Neural cell (in vitro differentiated cells): Measurements from ENCODE around the gene ATP11A. TPM values are rescaled to one million over a fixed set of nuclear protein-coding genes. Genes with fewer than 3 reads are reported as not detected.

Experiments used
- H2AFZ ChIP-seq: fragments of 200-600, 300-800 bp; sonication (generic), shearing (Covaris generic); 2 replicates; pipeline ENCODE4 v1.6.0; 2014; ENCODE audit warnings: low read depth, mild to moderate bottlenecking, antibody characterized with exemption, low read length, moderate library complexity
- H3F3A ChIP-seq: fragments of 200-600 bp; shearing (Covaris generic); 2 replicates; pipeline ENCODE4 v1.6.1; 2016; ENCODE audit warnings: mild to moderate bottlenecking, moderate library complexity, mixed read lengths, antibody characterized with exemption, low read length; ENCODE audit not compliant: insufficient read depth, poor library complexity, severe bottlenecking
- H3K27ac ChIP-seq: fragments of 200-600, 300-800 bp; sonication (generic), shearing (Covaris generic); 2 replicates; pipeline ENCODE4 v1.5.1; 2014; ENCODE audit warnings: mild to moderate bottlenecking, low read length, moderate library complexity
- H3K27me3 ChIP-seq: fragments of 300-800, 200-600 bp; sonication (generic), shearing (Covaris generic); 2 replicates; pipeline ENCODE4 v1.6.0; 2014; ENCODE audit warnings: mild to moderate bottlenecking, low read depth, low read length, moderate library complexity; ENCODE audit not compliant: insufficient read depth
- H3K36me3 ChIP-seq: fragments of 300-800, 200-600 bp; sonication (generic), shearing (Covaris generic); 2 replicates; pipeline ENCODE4 v1.5.1; 2014; ENCODE audit warnings: mild to moderate bottlenecking, antibody characterized with exemption, low read length, moderate library complexity; ENCODE audit not compliant: insufficient read depth
- H3K4me2 ChIP-seq: fragments of 300-800, 200-600 bp; sonication (generic), shearing (Covaris generic); 2 replicates; pipeline ENCODE4 v1.6.0; 2014; ENCODE audit warnings: mild to moderate bottlenecking, low read length
- H3K4me3 ChIP-seq: fragments of 300-800, 200-600 bp; sonication (generic), shearing (Covaris generic); 2 replicates; pipeline ENCODE4 v1.5.1; 2014; ENCODE audit warnings: mild to moderate bottlenecking, low read length, moderate library complexity
- H3K79me2 ChIP-seq: fragments of 200-600 bp; shearing (Covaris generic); replicated peaks from 2 replicates; pipeline ENCODE4 v1.6.0; 2014; ENCODE audit warnings: mild to moderate bottlenecking, low read length, moderate library complexity; ENCODE audit not compliant: insufficient read depth
- H3K9ac ChIP-seq: fragments of 300-800, 200-600 bp; sonication (generic), shearing (Covaris generic); 2 replicates; pipeline ENCODE4 v1.6.1; 2016; ENCODE audit warnings: mild to moderate bottlenecking, low read length, mixed read lengths
- H3K9me2 ChIP-seq: fragments of 200-600 bp; shearing (Covaris generic); 2 replicates; pipeline ENCODE4 v1.6.1; 2016; ENCODE audit warnings: mild to moderate bottlenecking, low read length, mixed read lengths; ENCODE audit not compliant: insufficient read depth
- H3K9me3 ChIP-seq: fragments of 200-600, 300-800 bp; sonication (generic), shearing (Covaris generic); 2 replicates; pipeline ENCODE4 v1.6.1; 2016; ENCODE audit warnings: mild to moderate bottlenecking, mixed run types, low read length, moderate library complexity, mixed read lengths
- H4K20me1 ChIP-seq: fragments of 200-600 bp; shearing (Covaris generic); 2 replicates; pipeline ENCODE4 v1.6.1; 2016; ENCODE audit warnings: mild to moderate bottlenecking, mixed run types; ENCODE audit not compliant: insufficient read depth
- CTCF ChIP-seq: fragments of 450-650 bp; IDR thresholded peaks from 2 replicates; pipeline ENCODE4 v1.5.1; 2014; ENCODE audit warnings: antibody characterized with exemption, mild to moderate bottlenecking, moderate library complexity; ENCODE audit not compliant: poor library complexity, severe bottlenecking
- EP300 ChIP-seq: fragments of 450-650 bp; conservative IDR thresholded peaks from 2 replicates; pipeline ENCODE4 v1.6.1; 2014; ENCODE audit warnings: antibody characterized with exemption, mild to moderate bottlenecking, moderate library complexity; ENCODE audit not compliant: poor library complexity, severe bottlenecking
- EZH2 ChIP-seq: fragments of 200-600, 300-800 bp; shearing (Covaris generic), sonication (generic); IDR thresholded peaks from 2 replicates; pipeline ENCODE4 v1.6.1; 2014; ENCODE audit warnings: antibody characterized with exemption, low read length, borderline replicate concordance, mild to moderate bottlenecking; ENCODE audit not compliant: insufficient read depth, poor library complexity, severe bottlenecking
- MXI1 ChIP-seq: fragments of 450-650 bp; conservative IDR thresholded peaks from 2 replicates; pipeline ENCODE4 v1.6.1; 2014; ENCODE audit warnings: antibody characterized with exemption, mild to moderate bottlenecking; ENCODE audit not compliant: poor library complexity, severe bottlenecking
- POLR2AphosphoS5 ChIP-seq: IDR thresholded peaks from 2 replicates; pipeline ENCODE4 v1.6.1; 2012
- RAD21 ChIP-seq: fragments of 450-650 bp; conservative IDR thresholded peaks from 2 replicates; pipeline ENCODE4 v1.6.1; 2014; ENCODE audit warnings: antibody characterized with exemption, mild to moderate bottlenecking, moderate library complexity
- REST ChIP-seq: IDR thresholded peaks from 2 replicates; pipeline ENCODE4 v1.6.1; 2012; ENCODE audit warnings: borderline replicate concordance
- SMC3 ChIP-seq: fragments of 450-650 bp; conservative IDR thresholded peaks from 2 replicates; pipeline ENCODE4 v1.6.1; 2014; ENCODE audit warnings: antibody characterized with exemption, mild to moderate bottlenecking, moderate library complexity; ENCODE audit not compliant: poor library complexity
- TAF1 ChIP-seq: IDR thresholded peaks from 2 replicates; pipeline ENCODE4 v1.6.1; 2012; ENCODE audit warnings: low read depth
- polyA plus RNA-seq: library from polyadenylated mRNA; depleted of rRNA; stranded (reverse); fragments of >200 nt; gene quantifications from 2 replicates; pipeline ENCODE4 v1.2.3, GENCODE V29; 2014

Gene ATP11A
- polyA plus RNA-seq, 1 donor from 2014 or later, result 3.0 TPM

- TF ChIP-seq POLR2AphosphoS5 (no peak), EP300 (no peak), CTCF (no peak), REST (no peak), MXI1 (no peak), SMC3 (no peak), RAD21 (no peak), TAF1 (no peak), EZH2 (no peak)
Observed at GRCh38 chr13:112718318-112718717, 28.5 kb downstream of the ATP11A start.

GRCh38 chr13:112719016-112719415, 29.2 kb downstream of the ATP11A start:
- H3K9me3 ChIP-seq, result no peaks in the 10 kb centered on the region
- H3K27me3 ChIP-seq, result no peaks in the 10 kb centered on the region
- H3F3A ChIP-seq, result no peaks in the 10 kb centered on the region
- H3K9ac ChIP-seq, result no peak overlapping the region
- H3K9me2 ChIP-seq, result no peaks in the 10 kb centered on the region
- H2AFZ ChIP-seq, result no peak overlapping the region
- no peak overlapping the region for H3K27ac ChIP-seq
- H3K4me2 ChIP-seq, result no peak overlapping the region
- TF ChIP-seq RAD21 (no peak), EP300 (no peak), EZH2 (no peak), SMC3 (no peak), TAF1 (no peak), MXI1 (no peak), POLR2AphosphoS5 (no peak), REST (no peak), CTCF (no peak)
- no peaks in the 10 kb centered on the region for H4K20me1 ChIP-seq
- H3K4me3 ChIP-seq, result no peak overlapping the region
- H3K36me3 ChIP-seq, result no peaks in the 10 kb centered on the region
- no peaks in the 10 kb centered on the region for H3K79me2 ChIP-seq

More at GRCh38 chr13:112718318-112718717, 28.5 kb downstream of the ATP11A start:
- no peaks in the 10 kb centered on the region for H3K27me3 ChIP-seq
- H3K9me2 ChIP-seq, result no peaks in the 10 kb centered on the region
- H3K79me2 ChIP-seq, result no peaks in the 10 kb centered on the region
- no peaks in the 10 kb centered on the region for H3K36me3 ChIP-seq
- H2AFZ ChIP-seq, result no peak overlapping the region
- no peak overlapping the region for H3K4me2 ChIP-seq
- no peaks in the 10 kb centered on the region for H4K20me1 ChIP-seq
- H3F3A ChIP-seq, result no peaks in the 10 kb centered on the region
- no peak overlapping the region for H3K4me3 ChIP-seq
- H3K9ac ChIP-seq, result no peak overlapping the region
- no peaks in the 10 kb centered on the region for H3K9me3 ChIP-seq
- H3K27ac ChIP-seq, result no peak overlapping the region
